ENCODE results near the gene AGAP3. TPM values are rescaled to one million over a fixed set of nuclear protein-coding genes. Genes with fewer than 3 reads are reported as not detected.

AGAP3 gene
- total RNA-seq, 1 experiment from 2014 or later: 103 TPM

DNA sequence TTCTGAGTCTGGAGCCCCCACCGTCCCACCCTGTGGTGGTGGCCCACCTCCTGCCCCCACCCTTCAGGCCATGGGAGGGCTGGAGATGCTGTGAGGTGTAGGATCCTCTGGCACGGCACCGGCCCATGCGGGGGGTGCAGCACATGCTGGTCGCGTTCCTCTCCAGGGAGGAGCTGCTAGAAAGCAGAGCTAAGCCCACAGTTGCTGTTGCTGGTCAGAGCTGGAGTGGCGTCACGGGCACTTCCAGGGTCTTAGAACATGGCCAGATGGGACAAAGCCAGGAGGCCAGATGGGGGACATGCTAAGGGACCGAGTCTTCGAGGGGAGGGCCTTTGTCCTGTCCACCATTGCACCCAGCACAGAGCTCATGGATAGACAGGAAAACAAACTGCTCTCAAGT, 21.6 kb downstream of the AGAP3 start:
- Histone ChIP-seq H3K36me3 (ENCODE audit: control insufficient read depth, insufficient read depth, low read length) (no peaks in the 10 kb centered on the region), H3K27me3 (ENCODE audit: control insufficient read depth, insufficient read depth, low read length) (no peaks in the 10 kb centered on the region), H3K4me3 (ENCODE audit: low read depth in 2 of 2, low read length in 2 of 2) (no peak overlapping the region), H3K9me3 (ENCODE audit: control insufficient read depth, insufficient read depth, low read depth, low read length) (no peaks in the 10 kb centered on the region), H3K4me1 (ENCODE audit: control insufficient read depth, insufficient read depth, low read length) (no peaks in the 10 kb centered on the region; the same call in 1 of the 2 replicates), H3K27ac (ENCODE audit: low read length) (no peak overlapping the region)
- DNase-seq (ENCODE audit: low read depth, low spot score) (no peak), ATAC-seq (no peak)
- in situ Hi-C loops (cut with HindIII; ENCODE audit: low pct_unique_long_range_greater_than_20kb, low sequenced_read_pairs) (no loop called here), intact Hi-C loops (cut with micrococcal nuclease; ENCODE audit: unreplicated experiment) (no loop called here)
- TF ChIP-seq, protein P1, sequence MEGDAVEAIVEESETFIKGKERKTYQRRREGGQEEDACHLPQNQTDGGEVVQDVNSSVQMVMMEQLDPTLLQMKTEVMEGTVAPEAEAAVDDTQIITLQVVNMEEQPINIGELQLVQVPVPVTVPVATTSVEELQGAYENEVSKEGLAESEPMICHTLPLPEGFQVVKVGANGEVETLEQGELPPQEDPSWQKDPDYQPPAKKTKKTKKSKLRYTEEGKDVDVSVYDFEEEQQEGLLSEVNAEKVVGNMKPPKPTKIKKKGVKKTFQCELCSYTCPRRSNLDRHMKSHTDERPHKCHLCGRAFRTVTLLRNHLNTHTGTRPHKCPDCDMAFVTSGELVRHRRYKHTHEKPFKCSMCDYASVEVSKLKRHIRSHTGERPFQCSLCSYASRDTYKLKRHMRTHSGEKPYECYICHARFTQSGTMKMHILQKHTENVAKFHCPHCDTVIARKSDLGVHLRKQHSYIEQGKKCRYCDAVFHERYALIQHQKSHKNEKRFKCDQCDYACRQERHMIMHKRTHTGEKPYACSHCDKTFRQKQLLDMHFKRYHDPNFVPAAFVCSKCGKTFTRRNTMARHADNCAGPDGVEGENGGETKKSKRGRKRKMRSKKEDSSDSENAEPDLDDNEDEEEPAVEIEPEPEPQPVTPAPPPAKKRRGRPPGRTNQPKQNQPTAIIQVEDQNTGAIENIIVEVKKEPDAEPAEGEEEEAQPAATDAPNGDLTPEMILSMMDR (IDR thresholded peaks at IDR 0.05): no peak
- TF ChIP-seq TCF7L2 (IDR thresholded peaks at IDR 0.05; ENCODE audit: low read depth, low read length) (no peak), SIN3A (IDR thresholded peaks at IDR 0.05; ENCODE audit: borderline replicate concordance, insufficient read depth, low read depth, low read length) (no peak), POLR2AphosphoS5 (IDR thresholded peaks at IDR 0.05; ENCODE audit: low read depth, low read length) (no peak)
- TF ChIP-seq, protein P2, sequence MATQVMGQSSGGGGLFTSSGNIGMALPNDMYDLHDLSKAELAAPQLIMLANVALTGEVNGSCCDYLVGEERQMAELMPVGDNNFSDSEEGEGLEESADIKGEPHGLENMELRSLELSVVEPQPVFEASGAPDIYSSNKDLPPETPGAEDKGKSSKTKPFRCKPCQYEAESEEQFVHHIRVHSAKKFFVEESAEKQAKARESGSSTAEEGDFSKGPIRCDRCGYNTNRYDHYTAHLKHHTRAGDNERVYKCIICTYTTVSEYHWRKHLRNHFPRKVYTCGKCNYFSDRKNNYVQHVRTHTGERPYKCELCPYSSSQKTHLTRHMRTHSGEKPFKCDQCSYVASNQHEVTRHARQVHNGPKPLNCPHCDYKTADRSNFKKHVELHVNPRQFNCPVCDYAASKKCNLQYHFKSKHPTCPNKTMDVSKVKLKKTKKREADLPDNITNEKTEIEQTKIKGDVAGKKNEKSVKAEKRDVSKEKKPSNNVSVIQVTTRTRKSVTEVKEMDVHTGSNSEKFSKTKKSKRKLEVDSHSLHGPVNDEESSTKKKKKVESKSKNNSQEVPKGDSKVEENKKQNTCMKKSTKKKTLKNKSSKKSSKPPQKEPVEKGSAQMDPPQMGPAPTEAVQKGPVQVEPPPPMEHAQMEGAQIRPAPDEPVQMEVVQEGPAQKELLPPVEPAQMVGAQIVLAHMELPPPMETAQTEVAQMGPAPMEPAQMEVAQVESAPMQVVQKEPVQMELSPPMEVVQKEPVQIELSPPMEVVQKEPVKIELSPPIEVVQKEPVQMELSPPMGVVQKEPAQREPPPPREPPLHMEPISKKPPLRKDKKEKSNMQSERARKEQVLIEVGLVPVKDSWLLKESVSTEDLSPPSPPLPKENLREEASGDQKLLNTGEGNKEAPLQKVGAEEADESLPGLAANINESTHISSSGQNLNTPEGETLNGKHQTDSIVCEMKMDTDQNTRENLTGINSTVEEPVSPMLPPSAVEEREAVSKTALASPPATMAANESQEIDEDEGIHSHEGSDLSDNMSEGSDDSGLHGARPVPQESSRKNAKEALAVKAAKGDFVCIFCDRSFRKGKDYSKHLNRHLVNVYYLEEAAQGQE (IDR thresholded peaks at IDR 0.05; ENCODE audit: insufficient read depth in 1 of 2, low read depth in 2 of 2, low read length in 1 of 2): no peak
- ChIA-PET CTCF (interaction anchor here (0.6 to 1.1 kb wide), 2 partner anchors 18 to 138 kb away, joined by 3 to 4 read pairs; no protein-coding TSS in a partner anchor), POLR2A (no interaction called here)
- no TSS peak for BruUV-seq (replicated peaks)

DNA sequence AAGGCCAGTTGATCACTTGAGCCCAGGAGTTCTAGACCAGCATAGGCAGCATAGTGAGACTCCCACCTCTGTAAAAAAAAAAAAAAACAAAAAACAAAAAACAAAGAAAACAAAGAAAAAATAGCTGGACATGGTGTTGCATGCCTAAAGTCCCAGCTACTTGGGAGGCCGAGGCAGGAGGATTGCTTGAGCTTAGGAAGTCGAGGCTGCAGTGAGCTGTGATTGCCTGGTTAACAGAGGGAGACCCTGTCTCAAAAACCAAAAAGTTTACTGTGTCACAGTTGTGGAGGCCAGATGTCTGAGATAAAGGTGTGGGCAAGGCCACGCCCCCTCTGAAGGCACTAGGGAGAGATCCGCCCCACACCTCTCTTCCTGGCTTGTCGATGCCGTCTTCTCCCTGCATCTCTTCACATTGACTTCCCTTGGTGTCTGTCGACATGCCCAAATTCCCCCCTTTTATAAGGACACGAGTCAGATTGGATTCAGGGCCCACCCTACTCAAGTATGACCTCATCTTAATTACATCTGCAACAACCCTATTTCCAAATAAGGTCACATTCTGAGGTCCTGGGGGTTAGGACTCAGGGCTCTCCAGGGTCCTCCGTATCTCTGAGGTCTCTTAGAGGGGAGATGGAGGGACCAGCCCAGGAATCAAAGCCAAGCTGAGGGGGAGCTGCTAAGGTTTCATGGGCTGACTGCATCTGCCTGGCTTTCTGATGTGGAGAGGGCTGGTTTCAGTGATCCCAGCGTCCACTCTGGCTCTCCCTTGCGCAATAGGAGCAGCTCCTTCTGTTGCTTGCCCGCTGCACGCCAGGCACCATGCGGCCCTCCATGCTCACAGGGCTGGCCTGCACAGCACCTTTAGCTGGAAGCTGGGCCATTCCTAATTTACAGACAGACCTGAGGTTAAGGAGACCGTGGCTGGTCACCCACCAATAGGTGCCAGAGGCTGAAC, 23.1 kb downstream of the AGAP3 start:
- no peak for ATAC-seq
- no peak for DNase-seq (ENCODE audit: low read depth, low spot score)
- no peaks in the 10 kb centered on the region for H3K9me3 ChIP-seq (ENCODE audit: control insufficient read depth, insufficient read depth, low read depth, low read length)
- H3K36me3 ChIP-seq (ENCODE audit: control insufficient read depth, insufficient read depth, low read length): no peaks in the 10 kb centered on the region
- CTCF ChIA-PET: interaction anchor here (0.6 to 0.7 kb wide), 3 partner anchors 8 to 130 kb away, joined by 4 to 8 read pairs (median 4); no protein-coding TSS in a partner anchor
- TF ChIP-seq, protein P2 (IDR thresholded peaks at IDR 0.05; ENCODE audit: insufficient read depth in 1 of 2, low read depth in 2 of 2, low read length in 1 of 2): no peak
- no peak for TF ChIP-seq POLR2AphosphoS5 (IDR thresholded peaks at IDR 0.05; ENCODE audit: low read depth, low read length)
- no peak for TF ChIP-seq SIN3A (IDR thresholded peaks at IDR 0.05; ENCODE audit: borderline replicate concordance, insufficient read depth, low read depth, low read length)
- TF ChIP-seq, protein P1 (IDR thresholded peaks at IDR 0.05): no peak
- no peak for TF ChIP-seq TCF7L2 (IDR thresholded peaks at IDR 0.05; ENCODE audit: low read depth, low read length)
- H3K27me3 ChIP-seq (ENCODE audit: control insufficient read depth, insufficient read depth, low read length): no peaks in the 10 kb centered on the region
- no TSS peak for BruUV-seq (replicated peaks)
- H3K4me1 ChIP-seq (ENCODE audit: control insufficient read depth, insufficient read depth, low read length): peaks cover 14% of the 10 kb centered on the region
- no peak overlapping the region for H3K4me3 ChIP-seq (ENCODE audit: low read depth in 2 of 2, low read length in 2 of 2)
- POLR2A ChIA-PET: no interaction called here
- intact Hi-C loops (cut with micrococcal nuclease; ENCODE audit: unreplicated experiment): loop anchor here (2.0 to 5.0 kb wide), 3 partner anchors 32 to 212 kb away; no protein-coding TSS in a partner anchor
- no peak overlapping the region for H3K27ac ChIP-seq (ENCODE audit: low read length)
- in situ Hi-C loops (cut with HindIII; ENCODE audit: low pct_unique_long_range_greater_than_20kb, low sequenced_read_pairs): no loop called here

Data from Panc1 (cell line).